Activated CD4-positive, CD25-positive, alpha-beta regulatory T cell treated with anti-CD3 and anti-CD28 coated beads, Interleukin-2, amount 50 U/mL, for 16 hours (primary cell): ENCODE data around the gene TRMT61A.
A peak's percentile ranks its signal among the peaks of the same experiment; 100 is the strongest.

ENCODE experiments used
- DNase-seq: peaks from one replicate; pipeline ENCODE4 v3.0.0-alpha.2; 2020; ENCODE audit warnings: low read depth, low spot score

Gene TRMT61A

GRCh38 chr14:103528587-103529382 is at the start of gene TRMT61A:
TRMT61A (plus strand) TSS chr14:103529196; CDS start chr14:103529979, 783 bp downstream.
- peak; percentile 58 for DNase-seq

DNA sequence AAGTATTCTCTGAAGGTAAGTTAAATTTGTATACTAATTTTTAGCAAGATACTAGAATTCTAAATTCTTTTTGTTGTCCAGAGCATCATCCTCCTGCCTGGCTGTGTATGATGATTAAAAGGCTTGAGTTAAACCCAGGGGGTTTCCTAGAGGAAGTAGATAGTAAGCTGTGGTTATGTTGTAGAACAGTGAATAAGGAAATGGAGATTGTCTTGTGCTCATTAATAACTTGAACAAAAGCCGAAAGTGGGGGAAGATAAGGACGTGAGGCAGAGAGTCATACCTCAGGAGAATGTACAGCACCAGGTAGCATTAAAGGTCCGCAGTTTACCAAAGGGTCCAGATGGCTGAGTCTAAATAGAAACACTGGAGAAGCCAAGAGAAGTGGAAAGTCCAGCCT is 48.4 kb upstream of the TRMT61A start:
- DNase-seq, result no peak

- DNase-seq, result no peak
Measured at GRCh38 chr14:103483600-103483999, 45.4 kb upstream of the TRMT61A start.

DNA sequence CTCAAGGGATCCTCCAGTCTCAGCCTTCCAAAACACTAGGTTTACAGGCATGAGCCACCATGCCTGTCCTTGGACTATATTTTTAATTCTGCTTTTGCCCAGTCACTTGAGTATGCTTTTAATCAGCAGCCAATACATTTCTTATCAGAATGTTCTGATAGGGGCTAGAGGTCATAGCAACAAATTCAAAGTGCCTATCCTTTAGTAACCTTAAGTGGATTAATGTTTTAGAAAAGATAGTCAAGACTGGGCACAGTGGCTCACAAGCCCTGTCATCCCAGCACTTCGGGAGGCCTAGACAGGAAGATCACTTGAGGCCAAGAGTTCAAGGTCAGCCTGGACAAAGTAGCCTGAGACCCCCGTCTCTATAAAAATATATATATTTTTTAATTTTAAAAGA is 43.5 kb upstream of the TRMT61A start:
- no peak for DNase-seq

GRCh38 chr14:103488071-103488470 is 40.9 kb upstream of the TRMT61A start:
- DNase-seq, result no peak

GRCh38 chr14:103488960-103489359 is 40.0 kb upstream of the TRMT61A start:
- no peak for DNase-seq

DNA sequence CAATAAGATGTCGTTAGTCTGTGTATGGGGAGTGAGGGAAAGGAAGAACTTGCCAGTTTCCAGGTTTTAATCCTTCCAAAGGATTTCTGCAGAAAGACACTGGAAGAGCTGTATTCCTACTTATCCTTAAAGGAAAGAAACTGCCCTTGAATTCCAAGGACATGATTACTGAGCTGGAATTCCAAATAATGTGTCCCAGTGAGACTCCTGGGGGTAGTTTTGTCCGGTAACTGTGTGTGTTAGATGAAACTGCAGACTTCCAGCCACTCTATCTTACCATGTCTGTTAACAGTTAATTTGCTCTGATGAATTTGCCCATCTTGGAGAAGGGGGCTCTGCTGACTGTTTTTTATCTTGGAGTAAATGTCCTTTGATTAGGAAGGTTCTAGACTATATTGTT is 39.4 kb upstream of the TRMT61A start:
- no peak for DNase-seq

GRCh38 chr14:103491691-103492090 is 37.3 kb upstream of the TRMT61A start:
- DNase-seq, result no peak

- no peak for DNase-seq
Measured at GRCh38 chr14:103492156-103492925, 36.7 kb upstream of the TRMT61A start.

DNA sequence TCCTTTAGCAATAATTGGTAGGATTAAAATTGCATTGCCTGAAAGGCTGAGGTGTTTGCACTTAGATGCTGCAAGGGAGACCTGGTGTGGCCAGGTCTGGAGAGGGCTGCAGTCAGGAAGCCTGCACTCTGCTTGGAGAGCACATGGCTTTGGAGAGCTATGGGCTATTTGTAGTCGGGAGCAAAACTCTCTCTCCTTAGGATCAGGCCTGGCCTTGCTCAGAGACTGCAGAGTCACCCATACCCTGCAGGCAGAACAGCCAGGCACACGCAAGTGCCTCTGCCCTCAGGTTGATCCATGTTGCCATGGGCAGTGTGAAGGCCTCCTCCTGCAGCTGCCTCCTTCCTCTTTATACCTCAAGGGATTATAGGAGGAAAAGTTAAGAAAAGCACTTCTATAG is 33.1 kb upstream of the TRMT61A start:
- no peak for DNase-seq

GRCh38 chr14:103496776-103497175 is 32.2 kb upstream of the TRMT61A start:
- no peak for DNase-seq

DNA sequence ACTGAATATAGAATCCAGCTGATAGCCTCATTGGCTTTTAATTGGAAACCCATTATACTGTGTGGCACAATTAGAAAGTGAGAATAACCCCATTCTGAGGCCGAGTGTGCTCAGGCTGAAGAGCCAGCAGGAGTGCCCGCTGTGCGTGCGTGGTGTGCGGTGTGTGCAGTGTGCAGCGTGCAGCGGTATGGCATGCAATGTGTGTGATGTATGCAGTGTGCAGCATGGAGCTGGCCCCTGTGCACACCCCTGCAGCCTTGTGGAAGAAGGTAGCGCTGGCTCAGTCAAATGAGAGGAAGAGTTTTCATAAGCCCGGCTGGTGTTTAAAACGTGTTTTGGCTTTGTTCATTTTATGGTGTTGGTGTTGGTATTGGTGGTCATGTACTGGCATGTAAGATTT is 29.3 kb upstream of the TRMT61A start:
- DNase-seq, result no peak

GRCh38 chr14:103500148-103500990 is 28.6 kb upstream of the TRMT61A start:
- peak; percentile 59 for DNase-seq

DNA sequence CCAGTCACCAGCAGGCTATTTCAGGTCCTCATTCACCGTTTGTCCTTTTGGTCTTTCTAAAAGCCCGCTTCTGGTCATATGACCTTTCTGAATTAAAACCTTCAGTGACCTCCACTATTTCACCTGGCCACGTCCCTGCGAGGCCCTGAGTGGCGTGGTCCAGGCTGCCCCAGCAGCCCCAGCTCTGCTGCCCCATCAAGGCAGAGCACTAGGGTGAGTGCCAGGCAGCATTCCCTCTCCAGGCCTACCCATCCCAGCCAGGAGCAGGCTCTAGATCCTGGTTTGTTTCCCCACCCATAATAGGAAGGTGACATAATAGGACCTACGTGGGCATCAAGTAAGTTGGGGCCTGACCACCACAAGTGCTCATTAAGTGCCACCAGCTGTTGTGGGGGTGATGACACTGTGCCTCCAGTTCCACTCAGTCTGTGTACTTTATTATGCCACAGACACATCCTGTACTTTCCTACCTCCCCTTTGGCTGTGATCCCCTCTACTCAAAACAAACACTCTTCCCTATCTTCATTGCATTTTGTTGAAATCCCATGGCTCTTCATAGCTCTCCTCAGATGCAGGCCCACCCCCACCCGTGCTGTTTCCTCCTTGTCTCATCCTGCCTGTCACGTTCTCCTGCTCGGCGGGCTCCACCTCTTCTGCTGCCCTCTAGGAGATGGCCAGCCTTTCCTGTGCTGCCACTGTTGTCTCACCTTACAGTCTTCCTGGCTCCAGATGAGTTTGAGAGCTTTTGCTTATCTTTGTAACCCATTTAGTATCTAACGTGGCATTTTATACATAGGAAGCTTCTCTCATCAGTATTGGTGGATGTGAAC is 27.7 kb upstream of the TRMT61A start:
- no peak for DNase-seq

DNA sequence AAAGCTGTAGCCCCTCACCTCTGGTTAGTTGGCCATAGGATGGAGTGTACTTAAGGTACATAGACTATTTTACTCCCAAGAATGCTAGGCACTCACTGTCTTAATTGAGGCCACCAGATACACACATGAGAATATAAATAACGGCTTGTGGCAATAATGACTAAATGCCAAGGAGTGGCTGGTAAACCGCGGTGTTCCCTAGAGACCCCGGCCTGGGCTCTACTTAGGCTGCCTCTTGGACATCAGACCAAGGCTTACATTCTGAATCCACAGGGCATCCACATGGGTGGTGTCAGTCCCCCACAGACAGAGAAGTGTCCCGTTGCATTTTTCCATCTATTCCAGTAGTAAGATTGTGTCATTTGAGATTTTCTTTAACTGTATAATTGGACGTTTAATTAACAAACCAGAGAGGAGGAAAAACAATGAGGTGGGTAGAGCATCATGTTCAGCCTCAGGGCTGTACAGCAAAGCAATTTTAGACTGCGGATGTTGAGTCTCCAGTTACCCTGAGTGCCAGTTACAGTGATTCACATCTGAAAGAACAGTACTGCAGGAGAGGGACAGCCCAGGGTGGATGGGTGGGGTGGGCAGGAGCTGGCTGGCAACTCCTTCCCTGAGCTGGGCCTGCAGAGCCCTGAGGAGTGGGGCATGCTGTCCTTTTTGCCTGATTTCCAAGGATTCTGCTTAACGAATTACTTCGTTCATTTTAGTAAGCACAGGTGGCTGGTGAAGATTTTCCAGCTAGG is 26.9 kb upstream of the TRMT61A start:
- no peak for DNase-seq

GRCh38 chr14:103502877-103503276 is 26.1 kb upstream of the TRMT61A start:
- DNase-seq, result no peak

DNA sequence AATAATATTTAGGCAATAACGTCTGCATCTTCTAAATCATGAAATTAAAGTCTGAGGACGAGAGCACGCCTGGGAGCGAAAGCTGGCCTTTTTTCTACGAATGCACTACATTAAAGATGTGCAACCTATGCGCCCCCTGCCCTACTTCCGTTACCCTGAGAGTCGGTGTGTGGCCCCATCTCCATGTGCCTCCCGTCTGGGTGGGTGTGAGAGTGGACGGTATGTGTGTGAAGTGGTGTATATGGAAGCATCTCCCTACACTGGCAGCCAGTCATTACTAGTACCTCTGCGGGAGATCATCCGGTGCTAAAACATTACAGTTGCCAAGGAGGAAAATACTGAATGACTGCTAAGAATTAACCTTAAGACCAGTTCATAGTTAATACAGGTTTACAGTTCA is 25.7 kb upstream of the TRMT61A start:
- no peak for DNase-seq

DNA sequence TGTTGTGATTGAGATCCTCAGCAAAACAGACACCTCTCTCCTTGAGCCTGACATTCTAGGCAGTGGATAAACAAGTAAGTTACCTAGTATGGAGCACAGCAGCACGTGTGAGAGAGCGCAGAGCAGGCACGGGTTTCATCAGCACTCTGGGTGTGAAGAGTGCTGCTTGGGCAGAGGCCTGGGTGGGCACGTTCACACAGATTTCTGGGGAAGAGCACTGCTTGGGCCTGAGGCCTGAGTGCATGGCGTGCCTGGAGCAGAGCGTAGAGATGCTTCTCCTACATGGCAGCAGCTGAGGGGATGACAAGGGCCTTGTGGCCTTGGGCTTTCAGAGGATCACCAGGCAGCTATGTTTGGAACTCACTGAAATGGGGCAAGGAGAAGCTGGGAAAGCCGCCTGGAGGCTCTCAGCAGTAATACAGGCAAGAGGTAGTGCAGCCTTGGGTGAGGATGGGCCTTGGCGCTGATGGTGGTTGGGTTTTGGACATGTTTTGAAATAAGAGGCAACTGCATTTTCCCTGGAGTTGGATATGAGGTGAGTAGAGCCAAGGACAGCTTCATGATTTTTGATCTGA is 23.9 kb upstream of the TRMT61A start:
- DNase-seq, result no peak

DNA sequence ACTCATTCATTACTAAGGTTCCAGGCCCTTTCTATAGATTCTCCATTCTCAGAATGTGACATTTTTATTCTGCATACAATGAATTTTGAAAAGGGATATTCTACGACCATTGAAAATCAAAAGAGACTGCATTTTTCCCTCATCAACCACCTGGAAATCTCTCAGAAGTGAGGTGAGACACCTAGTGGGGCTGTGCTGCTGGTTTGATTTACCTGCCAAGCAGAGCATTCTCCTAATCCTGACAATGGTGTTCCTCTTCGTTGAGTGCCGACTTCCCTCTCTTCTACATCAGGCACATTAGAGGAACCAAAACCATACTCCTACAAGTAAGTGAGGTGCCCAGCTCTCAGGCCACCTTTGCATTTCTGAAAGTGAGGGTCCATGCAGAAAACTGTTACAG is 21.2 kb upstream of the TRMT61A start:
- DNase-seq, result no peak
